Right kidney (tissue), 1 donor: ENCODE data around the gene DUSP18.
"Not testable (repeated sequence)": the region's sequence is repeated elsewhere in the genome, so short reads cannot be mapped to it uniquely, and the experiment has no call there.

Experiments
- DNase-seq: peaks from one replicate; pipeline ENCODE4 v3.0.0-alpha.2; 2016

The DUSP18 gene

DNA sequence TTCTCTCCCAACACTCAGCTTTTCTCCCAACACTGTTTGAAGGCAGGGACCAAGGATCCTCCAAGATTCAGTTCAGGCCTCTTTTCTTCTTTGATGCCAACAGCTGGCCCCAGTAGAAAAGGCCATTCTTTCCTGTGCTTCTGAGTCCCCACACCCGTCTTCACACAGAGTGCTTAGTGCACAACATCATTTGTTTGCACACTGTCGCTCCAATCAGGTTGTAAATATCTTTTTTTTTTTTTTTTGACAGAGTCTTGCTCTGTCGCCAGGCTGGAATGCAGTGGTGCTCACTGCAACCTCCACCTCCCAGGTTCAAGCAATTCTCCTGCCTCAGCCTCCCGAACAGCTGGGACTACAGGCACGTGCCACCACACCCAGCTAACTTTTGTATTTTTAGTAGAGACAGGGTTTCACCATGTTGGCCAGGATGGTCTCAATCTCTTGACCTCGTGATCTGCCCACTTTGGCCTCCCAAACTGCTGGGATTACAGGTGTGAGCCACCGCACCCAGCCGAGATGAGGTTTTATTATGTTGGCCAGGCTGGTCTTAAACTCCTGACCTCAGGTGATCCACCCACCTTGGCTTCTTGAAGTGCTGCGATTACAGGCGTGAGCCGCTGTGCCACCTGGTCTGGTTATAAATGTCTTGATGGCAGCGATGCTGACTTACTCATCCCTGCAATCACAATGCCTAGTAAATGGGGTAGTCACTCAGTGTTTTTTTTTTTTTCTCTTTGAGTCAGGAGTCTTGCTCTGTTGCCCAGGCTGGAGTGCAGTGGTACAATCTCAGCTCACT is 12.4 kb upstream of the DUSP18 start:
- not testable (repeated sequence) for DNase-seq

DNA sequence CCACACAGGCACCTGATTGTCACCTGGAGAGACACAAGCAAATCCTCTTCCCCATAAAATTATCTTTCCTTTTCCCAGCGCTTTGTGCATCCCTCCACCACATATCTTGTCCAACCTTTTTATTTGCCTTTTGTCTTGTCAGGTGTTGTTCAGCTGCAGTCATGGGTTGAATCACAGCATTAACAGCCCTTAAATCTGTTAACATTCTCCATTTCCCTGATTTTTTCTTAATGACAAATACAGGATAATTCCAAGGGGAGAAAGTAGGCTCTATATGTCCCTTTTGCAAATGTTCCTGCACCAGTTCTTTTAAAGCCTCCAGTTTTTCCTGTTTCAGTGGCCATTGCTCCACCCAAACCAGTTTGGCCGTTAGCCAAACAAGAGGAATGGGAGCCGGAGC is 8.9 kb upstream of the DUSP18 start:
- not testable (repeated sequence) for DNase-seq

DNA sequence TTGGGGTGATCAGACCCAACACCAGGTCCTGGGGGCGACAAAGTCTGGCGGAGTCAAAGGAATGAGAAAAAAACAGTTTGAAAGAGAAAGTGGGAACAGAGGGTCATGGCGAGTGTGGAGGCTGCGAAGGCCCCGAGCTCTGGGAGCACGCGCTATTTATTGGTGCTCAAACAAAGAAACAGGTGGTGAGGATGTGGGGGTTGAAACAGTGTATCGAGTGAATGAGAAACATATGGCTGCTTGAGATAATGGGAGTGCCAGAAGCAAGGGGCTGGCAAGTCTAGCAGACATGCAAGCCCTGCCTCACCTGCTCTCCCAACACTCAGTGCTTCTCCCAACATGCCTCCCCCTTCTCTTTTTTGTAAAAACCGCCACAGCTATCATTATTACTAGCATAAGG is 7.8 kb upstream of the DUSP18 start:
- no peak for DNase-seq

DNA sequence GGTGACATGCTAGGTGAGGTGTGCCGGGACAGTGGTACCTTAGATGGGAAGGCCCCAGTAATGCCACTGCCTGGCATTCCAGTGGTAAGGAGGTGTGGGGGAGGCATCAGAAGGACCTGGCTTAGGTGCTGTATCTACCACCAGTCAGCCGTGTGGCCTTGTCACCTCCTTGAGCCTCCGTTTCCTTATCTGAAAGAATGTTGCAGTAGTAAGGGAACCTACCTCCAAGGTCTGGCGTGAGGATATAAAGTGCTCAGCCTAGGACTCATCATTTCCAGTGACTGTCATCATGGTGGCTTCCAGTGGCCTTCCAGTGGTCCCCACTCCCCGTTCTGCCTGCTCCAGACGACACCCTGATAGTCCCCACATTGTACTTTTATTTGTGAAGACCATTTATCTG is 6.8 kb upstream of the DUSP18 start:
- DNase-seq, result no peak

DNA sequence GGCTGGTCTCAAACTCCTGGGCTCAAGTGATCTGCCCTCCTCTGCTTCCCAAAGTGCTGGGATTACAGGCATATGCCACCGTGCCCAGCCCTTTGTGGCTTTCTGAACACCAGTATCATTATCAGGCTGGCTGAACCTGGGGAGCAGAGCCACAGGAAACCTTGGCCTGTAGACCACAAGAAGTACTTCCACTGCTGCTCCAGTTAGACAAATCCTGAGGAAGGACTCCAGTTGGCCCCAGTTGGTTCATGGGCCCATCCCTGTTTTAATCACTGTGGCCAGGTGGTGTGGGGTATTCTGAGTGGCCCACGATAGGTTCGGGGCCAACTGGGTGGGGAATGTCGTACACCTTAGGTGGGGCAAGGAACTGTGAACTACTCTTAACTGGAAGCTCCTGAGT is 5.5 kb upstream of the DUSP18 start:
- DNase-seq, result no peak

DNA sequence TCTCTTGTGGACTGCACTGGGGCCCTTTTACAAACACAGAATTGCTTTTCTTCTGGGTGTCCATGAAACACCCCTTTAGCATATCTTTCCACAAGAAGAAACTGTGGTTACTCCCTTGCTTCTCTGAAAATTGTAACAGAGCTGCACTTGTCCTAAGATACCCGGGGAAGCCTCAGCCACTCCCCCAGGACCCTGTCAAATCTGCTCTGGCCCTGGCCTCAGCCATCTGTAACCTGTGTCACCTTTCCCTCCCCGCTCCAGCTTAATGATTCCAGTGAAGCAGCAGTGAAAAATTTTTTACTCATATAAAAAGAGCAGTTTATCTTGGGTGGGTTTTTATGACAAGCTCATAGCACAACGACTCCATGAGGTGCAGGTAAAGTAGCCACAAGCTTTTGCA is 3.4 kb upstream of the DUSP18 start:
- DNase-seq, result no peak

DNA sequence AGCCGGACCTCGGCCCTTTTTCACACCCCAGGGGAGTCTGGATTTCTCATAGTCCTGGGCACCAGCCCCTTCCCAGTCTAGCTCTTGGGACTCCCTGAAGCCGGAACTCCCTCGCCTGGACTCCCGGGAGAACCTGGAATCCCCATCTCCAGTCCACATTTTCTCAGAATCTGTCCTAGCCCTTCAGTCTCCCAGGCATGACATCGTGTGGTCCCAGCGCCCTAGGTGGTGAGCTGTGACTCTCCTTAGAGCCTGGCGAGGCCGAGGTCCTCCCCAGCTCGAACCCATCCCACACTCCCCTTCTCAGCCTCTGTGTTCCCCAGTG is 673 bp upstream of the DUSP18 start:
- DNase-seq, result no peak

DNA sequence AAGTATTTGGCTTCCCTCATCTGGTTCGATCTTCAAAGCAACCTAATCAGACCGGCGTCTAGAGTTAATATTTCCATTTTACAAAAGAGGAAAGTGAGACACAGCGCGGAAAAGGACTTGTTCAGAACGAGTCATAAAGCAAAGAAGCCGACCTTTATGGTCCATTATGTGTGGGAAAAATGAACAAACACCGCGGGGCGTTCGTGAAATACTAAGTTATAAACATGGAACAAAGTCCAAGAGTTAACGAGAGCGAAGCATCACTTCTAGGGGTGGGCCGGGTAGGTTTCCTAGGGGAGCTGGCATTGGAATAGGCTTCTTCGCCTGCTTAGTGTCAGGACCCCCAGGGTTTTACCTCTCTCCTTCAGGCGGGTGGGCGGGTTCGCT is 575 bp downstream of the DUSP18 start:
- no peak for DNase-seq

DNA sequence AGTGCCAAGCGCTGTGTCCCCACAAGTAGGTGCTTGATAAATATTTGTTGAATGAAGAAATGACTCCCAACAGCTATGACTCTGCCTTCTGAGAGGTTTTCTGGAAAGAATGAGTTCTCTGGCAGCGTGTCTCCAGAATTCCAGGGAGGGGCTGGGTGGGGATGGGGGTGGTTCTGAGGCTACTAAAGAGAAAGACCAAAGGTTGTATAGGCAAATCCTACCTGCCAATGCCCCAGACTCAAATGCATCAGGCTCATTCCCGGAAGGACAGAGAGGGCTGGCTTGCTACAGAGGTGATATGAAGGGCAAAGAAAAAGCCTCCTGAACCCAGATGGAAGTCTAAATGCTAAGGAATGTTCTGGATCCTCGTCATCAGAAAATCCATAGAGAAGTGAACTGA is 1.9 kb downstream of the DUSP18 start:
- no peak for DNase-seq

DNA sequence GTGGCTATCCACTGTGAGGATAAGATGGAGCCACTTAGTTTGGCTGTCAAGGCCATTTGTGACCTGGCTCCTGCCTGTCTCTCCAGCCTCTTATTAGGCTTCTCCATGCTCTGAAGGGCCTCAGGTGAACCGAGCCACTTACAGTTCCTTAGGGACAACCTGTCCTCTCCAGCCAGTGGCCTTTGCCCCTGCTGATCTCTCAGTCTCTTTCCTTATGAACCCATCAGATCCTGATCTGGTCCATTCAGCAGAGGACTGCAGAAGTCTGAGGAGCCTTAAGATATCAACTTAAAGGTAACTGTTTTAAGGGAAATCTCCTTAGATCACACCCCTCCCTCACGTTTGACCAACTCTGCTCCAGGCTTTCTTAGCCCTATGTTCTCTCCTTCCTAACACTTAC is 2.4 kb downstream of the DUSP18 start:
- DNase-seq, result no peak

DNA sequence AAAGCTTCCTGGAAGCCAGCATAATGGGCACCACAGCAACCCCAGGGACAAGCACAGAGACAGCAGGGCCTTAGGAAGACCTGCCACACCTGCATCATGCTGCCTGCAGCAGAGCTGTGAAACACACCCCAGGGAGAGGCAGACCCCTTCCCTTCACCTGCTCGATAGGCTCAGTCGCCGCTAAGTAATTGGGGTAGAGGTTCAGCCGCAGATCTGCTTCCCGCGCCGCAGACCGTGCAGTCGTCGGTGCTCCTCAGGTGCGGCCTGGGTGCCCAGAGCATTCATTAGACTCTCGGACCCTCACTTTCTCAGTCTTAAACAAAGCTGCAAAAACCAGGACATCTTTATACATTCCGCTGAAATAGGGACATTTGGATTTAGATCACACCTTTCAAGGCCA is 2.9 kb downstream of the DUSP18 start:
- DNase-seq, result no peak

DNA sequence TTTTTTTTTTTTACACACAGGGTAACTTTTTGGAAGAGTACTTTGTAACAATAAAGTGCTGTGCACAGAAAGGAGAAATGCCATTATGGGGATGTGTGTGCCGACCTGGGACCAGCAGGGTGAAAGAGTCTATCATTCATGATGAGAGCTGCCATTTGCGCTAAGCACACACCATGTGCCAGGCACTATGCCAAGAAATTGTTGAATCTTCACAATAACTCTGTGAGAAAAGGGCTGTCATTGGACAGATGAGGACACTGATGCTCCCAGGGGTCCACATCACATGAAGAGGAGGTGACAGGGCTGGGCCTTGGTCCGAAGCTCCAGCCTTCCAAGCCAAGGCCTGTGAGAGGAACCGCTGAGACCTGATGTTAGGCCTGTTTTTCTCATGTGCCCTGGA is 5.6 kb downstream of the DUSP18 start:
- DNase-seq, result no peak

DNA sequence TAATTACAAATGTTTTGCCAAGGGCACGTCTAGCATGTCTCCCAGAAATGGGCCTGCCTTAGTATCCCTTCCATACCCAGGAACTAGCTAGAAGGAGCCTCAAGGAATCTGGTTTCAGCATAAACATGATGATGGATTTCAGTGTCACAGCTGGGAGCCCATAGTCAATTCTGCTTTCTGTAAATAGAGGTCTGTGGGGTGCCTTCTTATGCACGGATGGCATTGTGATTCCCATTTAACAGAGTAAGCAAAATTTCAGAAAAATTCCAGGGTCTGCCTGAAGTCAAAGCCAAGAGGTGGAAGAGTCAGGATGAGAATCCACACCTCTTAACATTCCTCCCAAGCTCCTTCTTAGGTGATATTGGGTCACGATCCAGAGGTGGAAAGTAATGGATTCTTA is 12.1 kb downstream of the DUSP18 start:
- no peak for DNase-seq

DNA sequence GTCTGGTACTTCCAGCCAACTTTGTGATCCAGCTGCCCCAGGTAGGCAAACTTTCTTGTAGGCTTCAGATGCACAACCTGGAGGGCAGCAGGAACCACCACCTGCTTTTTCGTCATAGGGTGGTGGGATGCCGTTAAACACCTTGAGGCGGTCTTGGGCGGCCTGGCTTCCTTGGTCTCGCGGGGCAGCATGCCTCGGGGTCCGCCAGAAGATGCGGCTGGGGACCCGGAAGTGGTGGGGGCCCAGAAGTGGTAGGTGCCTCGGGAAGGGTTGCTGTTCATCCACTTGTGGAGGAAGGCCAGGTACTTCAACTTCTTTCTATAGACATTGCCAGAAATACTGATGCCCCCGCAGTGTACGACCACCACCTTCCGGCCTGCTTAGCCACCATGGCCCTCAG is 13.3 kb downstream of the DUSP18 start:
- no peak for DNase-seq

DNA sequence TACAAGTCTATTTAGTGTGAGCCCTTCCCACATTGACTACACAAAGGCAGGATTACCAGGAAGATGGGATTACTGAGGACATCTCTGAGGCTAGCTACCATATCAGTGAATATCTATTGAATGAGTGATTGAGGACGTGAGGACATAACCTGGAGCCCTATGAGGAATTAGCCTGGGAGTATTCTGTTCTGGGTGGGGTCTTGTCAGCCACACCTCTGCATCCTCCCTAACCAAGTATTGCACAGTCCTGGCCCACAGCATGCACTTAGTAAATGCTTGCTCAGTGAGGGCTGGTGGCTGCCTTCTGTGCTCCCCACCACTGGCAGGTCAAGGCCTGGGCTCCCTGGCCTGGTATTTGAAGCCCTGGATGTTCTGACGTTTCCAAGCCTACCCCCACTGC is 14.8 kb downstream of the DUSP18 start:
- DNase-seq, result no peak

DNA sequence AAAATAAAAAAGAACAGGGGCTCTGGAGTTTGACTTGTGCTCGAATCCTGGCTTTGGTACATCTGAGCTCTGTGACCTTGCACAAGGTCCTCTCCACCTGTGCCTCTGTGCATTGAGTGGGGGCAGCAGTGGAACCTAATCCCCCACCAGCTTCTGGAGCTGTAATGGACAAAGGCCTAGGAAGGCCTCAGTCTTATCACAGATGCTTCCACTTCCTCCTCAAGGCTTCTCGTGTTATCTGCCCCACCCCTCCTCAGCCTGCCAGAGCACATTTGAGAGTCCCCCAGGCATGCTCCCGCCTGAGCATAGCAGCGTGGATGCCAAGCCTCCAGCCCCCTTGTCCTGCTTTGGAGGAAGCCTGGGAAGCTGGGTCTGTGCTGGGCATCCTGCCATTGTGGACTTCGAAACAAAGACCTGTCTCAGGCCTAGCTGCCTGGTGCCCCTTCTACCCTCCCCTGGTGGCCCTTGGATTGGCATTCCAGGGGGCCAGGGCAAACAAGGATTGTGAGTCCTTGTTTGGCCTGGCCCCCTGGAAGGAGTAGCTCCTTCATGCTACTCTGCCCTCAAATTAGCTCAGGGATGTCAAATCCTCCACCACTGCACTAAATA is 17.1 kb downstream of the DUSP18 start:
- DNase-seq, result no peak

DNA sequence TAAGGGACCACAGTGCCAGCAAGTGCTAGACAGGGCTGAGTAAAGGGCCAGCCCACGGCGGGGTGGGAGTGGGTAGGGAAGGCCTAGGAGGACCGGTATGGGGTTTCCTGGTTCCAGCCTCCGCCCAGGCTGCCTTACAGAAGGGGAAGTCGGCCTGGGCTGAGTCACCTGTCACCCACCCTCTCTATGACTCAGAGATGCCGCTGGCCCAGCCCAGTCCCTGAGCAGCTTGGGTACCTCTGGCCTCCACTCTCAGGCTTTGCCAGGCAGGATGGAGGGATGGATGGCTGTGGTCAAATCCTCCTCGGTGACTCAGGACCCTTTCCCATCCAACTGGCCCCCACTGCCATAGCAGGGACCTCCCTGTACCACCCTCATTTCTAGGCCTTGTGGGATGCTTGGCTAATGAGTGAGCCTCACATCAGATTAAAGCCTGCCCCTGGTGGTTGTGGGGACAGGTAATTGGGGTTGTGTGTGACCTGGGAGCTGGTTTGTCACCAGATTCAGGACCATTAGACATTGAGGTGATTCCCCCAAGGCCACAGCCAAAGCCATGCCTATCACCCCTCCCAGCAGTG is 18.2 kb downstream of the DUSP18 start:
- no peak for DNase-seq

DNA sequence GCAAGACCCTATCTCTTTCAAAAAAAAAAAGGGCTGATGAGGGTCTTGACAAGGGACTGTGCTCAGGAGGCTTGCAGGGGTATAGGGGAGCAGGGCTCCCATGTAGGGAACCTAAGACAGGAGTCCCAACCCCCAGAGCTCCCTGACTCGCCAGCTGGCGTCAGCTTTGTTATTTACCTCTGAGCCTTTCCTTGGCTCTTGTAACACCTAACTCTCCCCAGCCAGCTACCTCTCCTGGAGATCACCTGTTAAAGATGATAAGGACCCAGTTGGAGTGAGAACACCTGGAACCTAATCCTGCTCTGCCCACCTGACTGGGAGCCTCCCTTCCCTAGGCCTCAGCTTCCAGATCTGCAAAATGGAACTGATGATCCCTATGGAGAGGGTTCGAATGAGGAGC is 18.9 kb downstream of the DUSP18 start:
- DNase-seq, result no peak

DNA sequence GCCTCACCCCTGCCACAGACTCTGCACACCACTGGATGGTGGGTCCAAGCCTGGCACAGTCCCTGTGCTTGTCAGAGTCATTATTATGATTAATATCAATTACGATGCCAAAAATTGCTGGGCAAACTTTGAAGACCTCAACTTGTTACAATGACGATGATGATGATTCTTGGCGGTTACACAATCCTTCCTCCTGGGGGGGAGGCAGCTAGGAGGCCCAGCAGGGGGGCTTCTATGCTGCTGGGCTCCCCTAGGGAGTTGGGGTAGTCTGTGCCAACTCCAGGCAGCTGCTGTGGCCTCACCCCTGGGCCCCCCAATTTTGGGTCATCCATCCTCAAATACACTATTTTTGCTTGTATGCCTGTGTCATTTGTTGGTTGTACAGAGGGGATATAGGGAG is 20.1 kb downstream of the DUSP18 start:
- no peak for DNase-seq

DNA sequence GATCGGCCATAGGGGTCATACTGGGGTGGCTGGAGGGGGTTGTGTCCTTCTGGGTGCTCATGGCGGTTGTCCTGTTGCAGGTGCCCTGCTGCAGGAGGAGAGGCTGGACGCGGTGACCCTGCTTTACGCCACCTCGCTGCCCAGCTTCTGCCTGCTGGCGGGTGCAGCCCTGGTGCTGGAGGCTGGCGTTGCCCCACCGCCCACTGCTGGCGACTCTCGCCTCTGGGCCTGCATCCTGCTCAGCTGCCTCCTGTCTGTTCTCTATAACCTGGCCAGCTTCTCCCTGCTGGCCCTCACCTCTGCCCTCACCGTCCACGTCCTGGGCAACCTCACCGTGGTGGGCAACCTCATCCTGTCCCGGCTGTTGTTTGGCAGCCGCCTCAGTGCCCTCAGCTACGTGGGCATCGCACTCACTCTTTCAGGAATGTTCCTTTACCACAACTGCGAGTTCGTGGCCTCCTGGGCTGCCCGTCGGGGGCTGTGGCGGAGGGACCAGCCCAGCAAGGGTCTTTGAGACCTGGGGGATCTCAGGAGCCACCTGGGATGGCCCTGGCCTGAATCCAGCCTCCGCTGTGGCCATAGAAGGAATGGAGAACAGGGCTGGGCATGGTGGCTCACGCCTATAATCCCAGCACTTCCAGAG is 21.0 kb downstream of the DUSP18 start:
- no peak for DNase-seq

DNA sequence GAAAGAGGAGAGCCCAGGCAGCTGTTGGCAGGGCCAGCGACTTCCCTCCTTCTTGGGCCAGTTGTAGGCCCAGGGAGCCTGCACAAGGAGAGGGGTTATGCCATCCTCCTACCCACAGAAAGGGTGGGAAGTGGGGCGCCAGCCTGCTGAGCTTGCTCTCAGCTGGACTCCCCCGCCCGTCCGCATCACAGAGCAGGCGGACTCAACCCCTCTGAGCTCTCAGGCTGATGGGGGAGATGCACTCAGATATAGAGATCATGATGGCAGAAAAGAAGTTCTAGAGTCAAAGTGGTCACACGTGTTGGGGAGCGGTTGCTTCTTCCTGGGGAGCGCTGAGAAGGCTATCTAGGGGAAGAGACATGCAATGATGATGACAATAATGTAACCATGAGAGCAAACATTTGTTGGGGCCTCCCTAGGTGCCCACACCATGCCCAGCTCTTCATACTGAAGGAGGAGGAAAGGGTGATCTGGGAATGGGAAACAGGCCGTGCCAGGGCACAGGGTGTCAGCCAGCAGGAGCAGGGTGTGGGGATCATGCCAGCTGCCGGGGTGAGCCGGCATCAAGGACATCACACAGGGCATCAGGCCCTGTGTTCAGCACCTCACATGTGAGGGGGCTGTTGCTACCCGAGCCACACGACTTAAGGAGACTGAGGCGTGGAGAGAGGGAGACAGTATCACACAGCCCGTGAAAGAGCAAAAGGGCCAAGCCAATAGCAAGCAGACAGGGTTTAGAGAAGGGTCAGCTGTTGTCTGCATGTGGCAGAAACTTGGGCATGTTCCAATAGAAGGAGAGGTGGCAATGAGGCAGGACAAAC is 24.4 kb downstream of the DUSP18 start:
- DNase-seq, result no peak

DNA sequence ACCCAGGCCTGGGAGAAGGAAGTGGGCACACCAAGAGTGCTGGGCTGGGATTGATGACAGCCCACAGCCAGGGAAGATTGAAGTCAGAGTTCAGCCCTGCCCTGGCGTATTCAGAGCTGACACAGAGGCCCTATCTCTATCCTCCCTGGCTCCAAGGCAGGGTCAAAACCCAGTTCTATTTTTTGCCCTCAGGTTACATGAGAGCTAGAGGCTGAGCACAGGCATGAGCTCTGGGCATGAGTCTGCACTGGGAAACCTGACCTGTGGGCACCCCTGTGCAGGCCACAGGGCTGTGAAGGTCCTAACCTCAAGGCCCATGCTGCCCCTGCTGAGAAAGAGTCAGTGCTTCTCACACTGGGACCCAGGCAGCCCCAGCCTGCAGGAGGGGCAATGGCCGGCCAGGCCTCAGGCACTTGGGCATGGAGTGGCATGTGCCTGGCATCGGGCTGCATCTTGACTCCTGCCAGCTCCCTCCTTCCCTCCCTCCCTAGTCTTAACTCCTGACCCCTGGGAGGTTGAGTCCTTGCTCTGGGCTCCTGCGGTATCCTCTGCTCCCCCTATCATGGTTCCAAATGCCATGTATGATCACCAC is 26.7 kb downstream of the DUSP18 start:
- no peak for DNase-seq

DNA sequence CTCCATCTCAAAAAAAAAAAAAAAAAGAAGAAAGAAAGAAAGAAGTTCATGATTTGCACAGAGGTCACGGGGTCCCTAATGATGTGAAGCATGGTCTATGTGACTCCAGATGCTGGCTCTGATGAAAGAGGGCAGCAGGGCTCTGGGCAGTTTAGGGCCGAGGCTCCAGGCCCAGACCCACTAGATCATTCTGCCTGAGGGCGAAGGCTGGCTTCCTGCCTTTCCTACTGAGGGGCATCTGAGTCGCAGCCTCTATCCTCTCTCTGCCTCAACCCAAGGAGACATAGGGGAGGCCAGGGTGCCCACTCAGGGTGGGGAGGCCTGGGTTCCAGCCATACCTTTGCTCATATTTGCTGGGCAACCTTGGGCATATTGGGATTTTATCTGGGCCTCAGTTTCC is 27.3 kb downstream of the DUSP18 start:
- no peak for DNase-seq
